Fibroblast of pulmonary artery (primary cell): ENCODE measurements around the gene HOXC9.
A peak's percentile ranks its signal among the peaks of the same experiment; 100 is the strongest.

ENCODE experiments used
- DNase-seq: peaks from one replicate; pipeline ENCODE4 v3.0.0-alpha.2; 2010; ENCODE audit warnings: low read depth
- H3K4me3 ChIP-seq: replicated peaks from 2 replicates; pipeline ENCODE4 v1.5.1; 2011; ENCODE audit warnings: low read depth, mild to moderate bottlenecking, control low read depth, low read length, moderate library complexity
- CTCF ChIP-seq: IDR thresholded peaks from 2 replicates; pipeline ENCODE4 v1.5.1; 2011; ENCODE audit warnings: mild to moderate bottlenecking, control low read depth, low read length, inconsistent platforms; ENCODE audit errors: missing control alignments

HOXC9 gene

GRCh38 chr12:54000116-54001114 is at the start of gene HOXC9:
TSS of gene HOXC9 (plus strand) at chr12:54000161. CDS start at chr12:54000189, 28 bp downstream.
- TF ChIP-seq CTCF, result no peak
- peak within 1 kb of the TSS; percentile 34 for H3K4me3 ChIP-seq
- DNase-seq, result no peak

GRCh38 chr12:53950437-53950773 is 49.6 kb upstream of the HOXC9 start:
- no peak overlapping the region for H3K4me3 ChIP-seq
- no peak for TF ChIP-seq CTCF
- no peak for DNase-seq

GRCh38 chr12:53950789-53951576 is 49.0 kb upstream of the HOXC9 start:
- no peak overlapping the region for H3K4me3 ChIP-seq
- DNase-seq, result no peak
- TF ChIP-seq CTCF, result no peak

- no peak overlapping the region for H3K4me3 ChIP-seq
- no peak for DNase-seq
- no peak for TF ChIP-seq CTCF
Observed at GRCh38 chr12:53951577-53952334, 48.2 kb upstream of the HOXC9 start.

GRCh38 chr12:53952335-53952694 is 47.6 kb upstream of the HOXC9 start:
- no peak overlapping the region for H3K4me3 ChIP-seq
- TF ChIP-seq CTCF, result no peak
- no peak for DNase-seq

GRCh38 chr12:53952871-53953734 is 46.9 kb upstream of the HOXC9 start:
- TF ChIP-seq CTCF, result no peak
- no peak for DNase-seq
- H3K4me3 ChIP-seq, result no peak overlapping the region
